Hepatocyte (in vitro differentiated cells): Measurements from ENCODE around the gene RPL7A. TPM values are rescaled to one million over a fixed set of nuclear protein-coding genes. Genes with fewer than 3 reads are reported as not detected.
"Not testable (repeated sequence)": the region's sequence is repeated elsewhere in the genome, so short reads cannot be mapped to it uniquely, and the experiment has no call there.

Experiments
- DNase-seq: peaks from one replicate; pipeline ENCODE4 v3.0.0-alpha.2; 2016; ENCODE audit warnings: low spot score
- H2AFZ ChIP-seq: fragments of 200-600 bp; sonication (generic); 2 replicates; pipeline ENCODE4 v1.6.0; 2016; ENCODE audit warnings: antibody characterized with exemption, mild to moderate bottlenecking
- H3K27ac ChIP-seq: fragments of 200-600 bp; sonication (generic); 2 replicates; pipeline ENCODE4 v1.5.1; 2016; ENCODE audit warnings: mild to moderate bottlenecking
- H3K27me3 ChIP-seq: fragments of 200-600 bp; sonication (generic); 2 replicates; pipeline ENCODE4 v1.6.1; 2016
- H3K36me3 ChIP-seq: fragments of 200-600 bp; sonication (generic); replicated peaks from 2 replicates; pipeline ENCODE4 v1.5.1; 2016; ENCODE audit warnings: low read depth; ENCODE audit not compliant: insufficient read depth
- H3K4me1 ChIP-seq: fragments of 200-600 bp; sonication (generic); 2 replicates; pipeline ENCODE4 v1.5.1; 2016; ENCODE audit warnings: mild to moderate bottlenecking, moderate library complexity; ENCODE audit not compliant: insufficient read depth
- H3K4me2 ChIP-seq: fragments of 200-600 bp; sonication (generic); 2 replicates; pipeline ENCODE4 v1.6.0; 2016
- H3K4me3 ChIP-seq: fragments of 200-600 bp; sonication (generic); 2 replicates; pipeline ENCODE4 v1.5.1; 2016; ENCODE audit warnings: mild to moderate bottlenecking
- H3K79me2 ChIP-seq: fragments of 200-600 bp; sonication (generic); 2 replicates; pipeline ENCODE4 v1.6.0; 2017; ENCODE audit warnings: mild to moderate bottlenecking
- H3K9me2 ChIP-seq: fragments of 200-600 bp; sonication (generic); replicated peaks from 2 replicates; pipeline ENCODE4 v1.6.0; 2017; ENCODE audit warnings: mild to moderate bottlenecking; ENCODE audit not compliant: insufficient read depth
- H3K9me3 ChIP-seq: fragments of 200-600 bp; sonication (generic); 2 replicates; pipeline ENCODE4 v1.5.1; 2016; ENCODE audit warnings: low read depth, mild to moderate bottlenecking
- H4K20me1 ChIP-seq: fragments of 200-600 bp; sonication (generic); 2 replicates; pipeline ENCODE4 v1.6.0; 2016; ENCODE audit warnings: mild to moderate bottlenecking; ENCODE audit not compliant: insufficient read depth, poor library complexity, severe bottlenecking
- CTCF ChIP-seq: fragments of 200-600 bp; sonication (generic); IDR thresholded peaks from 2 replicates; pipeline ENCODE4 v1.5.1; 2016; ENCODE audit warnings: antibody characterized with exemption, mild to moderate bottlenecking; ENCODE audit not compliant: poor library complexity
- EZH2 ChIP-seq: fragments of 200-600 bp; sonication (generic); IDR thresholded peaks from 2 replicates; pipeline ENCODE4 v1.6.1; 2016; ENCODE audit warnings: antibody characterized with exemption, mild to moderate bottlenecking, borderline replicate concordance
- EZH2phosphoT487 ChIP-seq: fragments of 200-600 bp; sonication (generic); IDR thresholded peaks from one replicate; pipeline ENCODE4 v1.6.1; 2018; ENCODE audit warnings: antibody characterized with exemption, mild to moderate bottlenecking, low read depth, moderate library complexity; ENCODE audit not compliant: unreplicated experiment, severe bottlenecking
- WGBS: methylation state at CpG from one replicate; pipeline ENCODE4 v1.1.6; 2016; ENCODE audit warnings: low lambda C conversion rate; ENCODE audit errors: missing lambda C conversion rate; 5-methylcytosine and 5-hydroxymethylcytosine counted together
- polyA plus RNA-seq: library from polyadenylated mRNA; unstranded; fragments of >200 nt; fragmentation: Nextera tagmentation; extraction: Ambion mirVana; gene quantifications from 2 replicates; pipeline ENCODE4 v1.2.1, GENCODE V29; 2016
- total RNA-seq: library from RNA; depleted of rRNA; stranded (reverse); fragments of >200 nt; gene quantifications from 2 replicates; pipeline ENCODE4 v1.2.3, GENCODE V29; 2014

RPL7A gene
- total and polyA plus RNA-seq, 2 experiments from 2014 or later: 377 to 2,226 TPM

GRCh38 chr9:133309608-133310007 is 38.4 kb upstream of the RPL7A start:
- H3K4me3 ChIP-seq: no peak overlapping the region
- no peak for TF ChIP-seq CTCF
- no peak for TF ChIP-seq EZH2
- TF ChIP-seq EZH2phosphoT487: no peak
- H3K27me3 ChIP-seq: no peaks in the 10 kb centered on the region
- no peaks in the 10 kb centered on the region for H3K9me3 ChIP-seq
- no peaks in the 10 kb centered on the region for H3K9me2 ChIP-seq
- no peak overlapping the region for H3K27ac ChIP-seq
- WGBS: 85% methylated on average over 6 of the region's 6 CpGs
- H3K4me2 ChIP-seq: no peak overlapping the region
- H3K4me1 ChIP-seq: no peaks in the 10 kb centered on the region
- DNase-seq: no peak
- no peak overlapping the region for H2AFZ ChIP-seq
- no peaks in the 10 kb centered on the region for H3K79me2 ChIP-seq
- H4K20me1 ChIP-seq: no peaks in the 10 kb centered on the region
- H3K36me3 ChIP-seq: no peaks in the 10 kb centered on the region

DNA sequence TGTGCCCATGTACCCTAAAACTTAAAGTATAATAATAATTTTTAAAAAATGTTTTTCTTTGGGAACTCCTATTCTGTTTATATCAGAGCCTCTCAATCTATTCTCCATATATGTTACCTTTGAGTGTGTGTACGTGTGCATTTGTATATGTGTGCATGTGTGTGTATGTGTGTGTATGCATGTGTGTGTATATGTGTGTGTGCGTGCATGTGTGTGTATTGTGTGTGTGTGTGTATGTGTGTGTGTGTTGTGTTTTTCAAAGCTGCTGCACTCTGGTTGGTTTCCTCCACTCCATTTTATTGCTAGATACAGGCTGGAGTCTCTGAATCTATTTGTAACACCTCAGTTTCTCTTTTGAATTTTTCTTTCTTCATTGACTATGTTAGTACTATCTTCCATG is 32.0 kb upstream of the RPL7A start:
- Histone ChIP-seq H3K27ac (no peak overlapping the region), H2AFZ (no peak overlapping the region), H3K79me2 (no peaks in the 10 kb centered on the region), H3K4me2 (no peak overlapping the region), H3K4me1 (no peaks in the 10 kb centered on the region), H4K20me1 (no peaks in the 10 kb centered on the region), H3K4me3 (no peak overlapping the region), H3K9me3 (no peaks in the 10 kb centered on the region), H3K36me3 (no peaks in the 10 kb centered on the region), H3K9me2 (no peaks in the 10 kb centered on the region), H3K27me3 (no peaks in the 10 kb centered on the region)
- DNase-seq: no peak
- 73% methylated on average over 2 of the region's 2 CpGs for WGBS
- TF ChIP-seq EZH2: no peak
- no peak for TF ChIP-seq CTCF
- TF ChIP-seq EZH2phosphoT487: no peak

DNA sequence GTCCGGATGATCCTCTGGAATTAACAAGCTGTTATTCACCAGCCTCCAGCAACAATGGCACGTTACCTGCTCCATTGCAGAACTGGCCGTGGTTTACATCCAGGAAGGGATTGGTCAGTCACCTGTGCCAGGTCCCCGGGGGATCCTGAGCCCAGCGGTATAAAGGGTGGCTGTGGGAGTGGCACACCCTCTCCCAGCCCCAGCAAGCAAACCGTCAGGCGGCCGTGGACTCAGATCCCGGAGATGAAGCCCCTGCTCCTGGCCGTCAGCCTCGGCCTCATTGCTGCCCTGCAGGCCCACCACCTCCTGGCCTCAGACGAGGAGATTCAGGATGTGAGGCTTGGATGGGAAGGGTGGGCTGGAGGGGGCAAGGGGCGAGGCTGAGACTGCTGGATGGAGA is 30.5 kb upstream of the RPL7A start:
- not testable (repeated sequence) for H3K4me2 ChIP-seq, H3K27me3 ChIP-seq, DNase-seq, H2AFZ ChIP-seq, H4K20me1 ChIP-seq, H3K36me3 ChIP-seq, H3K9me3 ChIP-seq, H3K4me1 ChIP-seq, H3K9me2 ChIP-seq, H3K27ac ChIP-seq, H3K4me3 ChIP-seq, H3K79me2 ChIP-seq
- 79% methylated on average over 13 of the region's 13 CpGs for WGBS

DNA sequence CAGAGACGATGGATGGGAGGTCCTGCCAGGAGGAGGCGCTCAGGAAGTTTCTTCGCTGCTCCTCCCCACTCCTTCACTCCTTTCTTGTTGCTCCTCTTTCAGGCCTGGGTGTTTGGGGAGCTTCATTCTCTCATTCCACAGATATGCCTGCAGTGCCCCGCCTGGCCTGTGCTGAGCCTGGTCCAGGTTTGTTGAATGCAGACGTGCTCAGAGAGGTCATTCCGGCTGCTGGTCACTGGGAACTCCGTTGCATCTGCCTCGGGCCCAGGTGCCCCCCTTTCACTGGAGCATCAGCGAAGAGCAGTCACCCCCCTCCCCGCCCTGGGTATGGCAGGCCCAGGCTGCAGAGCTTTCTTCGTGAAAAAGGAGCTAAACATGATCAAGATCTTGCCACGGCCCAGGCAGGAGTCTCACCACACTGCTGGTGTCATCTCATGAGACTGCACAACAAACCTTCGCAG is 27.6 kb upstream of the RPL7A start:
- Histone ChIP-seq H3K4me3 (no peak overlapping the region), H3K27ac (no peak overlapping the region), H3K79me2 (no peaks in the 10 kb centered on the region), H3K9me2 (no peaks in the 10 kb centered on the region), H4K20me1 (no peaks in the 10 kb centered on the region), H3K4me2 (no peak overlapping the region), H3K9me3 (no peaks in the 10 kb centered on the region), H3K4me1 (no peaks in the 10 kb centered on the region), H2AFZ (no peak overlapping the region), H3K36me3 (no peaks in the 10 kb centered on the region), H3K27me3 (no peaks in the 10 kb centered on the region)
- WGBS: 85% methylated on average over 13 of the region's 13 CpGs
- TF ChIP-seq CTCF: no peak
- TF ChIP-seq EZH2: no peak
- TF ChIP-seq EZH2phosphoT487: no peak
- DNase-seq: no peak
